Measurements from ENCODE around the gene STAU1.
A peak's percentile ranks its signal among the peaks of the same experiment; 100 is the strongest.
"Not testable (repeated sequence)": the region's sequence is repeated elsewhere in the genome, so short reads cannot be mapped to it uniquely, and the experiment has no call there.

The STAU1 gene, protein sequence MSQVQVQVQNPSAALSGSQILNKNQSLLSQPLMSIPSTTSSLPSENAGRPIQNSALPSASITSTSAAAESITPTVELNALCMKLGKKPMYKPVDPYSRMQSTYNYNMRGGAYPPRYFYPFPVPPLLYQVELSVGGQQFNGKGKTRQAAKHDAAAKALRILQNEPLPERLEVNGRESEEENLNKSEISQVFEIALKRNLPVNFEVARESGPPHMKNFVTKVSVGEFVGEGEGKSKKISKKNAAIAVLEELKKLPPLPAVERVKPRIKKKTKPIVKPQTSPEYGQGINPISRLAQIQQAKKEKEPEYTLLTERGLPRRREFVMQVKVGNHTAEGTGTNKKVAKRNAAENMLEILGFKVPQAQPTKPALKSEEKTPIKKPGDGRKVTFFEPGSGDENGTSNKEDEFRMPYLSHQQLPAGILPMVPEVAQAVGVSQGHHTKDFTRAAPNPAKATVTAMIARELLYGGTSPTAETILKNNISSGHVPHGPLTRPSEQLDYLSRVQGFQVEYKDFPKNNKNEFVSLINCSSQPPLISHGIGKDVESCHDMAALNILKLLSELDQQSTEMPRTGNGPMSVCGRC

DNA sequence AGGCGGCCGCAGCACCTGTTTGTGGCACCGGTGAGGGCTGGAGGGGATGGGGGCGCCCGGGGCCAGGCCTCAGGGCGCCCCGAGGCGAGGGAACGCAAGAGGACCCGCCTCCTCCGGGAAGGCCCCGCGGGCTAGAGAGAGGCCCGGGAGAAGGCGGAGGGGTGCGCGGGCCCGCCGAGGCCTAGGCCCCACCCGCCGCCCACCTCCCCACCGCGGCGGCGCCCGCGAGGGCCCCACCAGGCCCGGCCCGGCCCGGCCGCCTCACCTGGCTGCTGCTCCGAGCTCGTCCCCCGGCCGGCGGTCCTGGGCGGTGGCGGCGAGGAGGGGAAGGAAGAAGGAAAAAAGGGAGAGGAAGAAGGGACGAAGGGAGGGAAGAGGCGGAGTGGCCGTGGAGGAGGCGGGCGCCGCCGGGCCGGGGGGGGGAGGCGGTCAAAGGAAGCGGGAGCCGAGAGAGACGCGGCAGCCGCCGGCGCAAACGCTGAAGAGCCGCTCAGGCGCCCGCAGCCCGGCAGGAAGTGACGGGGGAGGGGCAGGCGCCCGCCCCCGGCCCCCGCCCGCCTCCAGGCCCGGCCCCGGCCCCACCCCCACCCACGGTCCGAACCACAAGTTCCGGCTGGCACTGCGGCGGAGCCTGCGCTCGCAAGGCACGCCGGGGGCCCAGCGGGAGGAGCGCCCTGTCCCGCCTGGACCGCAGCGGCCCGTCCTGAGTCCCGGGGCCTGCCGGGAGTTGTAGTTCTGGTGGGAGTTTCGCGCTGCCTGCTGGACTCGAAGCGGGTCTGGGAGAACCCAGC is at the start of gene STAU1:
TSS of gene STAU1 (minus strand) at position 484 of the 791 bp plus-strand sequence. CDS start 22,133 bp downstream, outside the sequence.
- peak; percentile 96 for DNase-seq (ENCODE audit: low spot score)

DNA sequence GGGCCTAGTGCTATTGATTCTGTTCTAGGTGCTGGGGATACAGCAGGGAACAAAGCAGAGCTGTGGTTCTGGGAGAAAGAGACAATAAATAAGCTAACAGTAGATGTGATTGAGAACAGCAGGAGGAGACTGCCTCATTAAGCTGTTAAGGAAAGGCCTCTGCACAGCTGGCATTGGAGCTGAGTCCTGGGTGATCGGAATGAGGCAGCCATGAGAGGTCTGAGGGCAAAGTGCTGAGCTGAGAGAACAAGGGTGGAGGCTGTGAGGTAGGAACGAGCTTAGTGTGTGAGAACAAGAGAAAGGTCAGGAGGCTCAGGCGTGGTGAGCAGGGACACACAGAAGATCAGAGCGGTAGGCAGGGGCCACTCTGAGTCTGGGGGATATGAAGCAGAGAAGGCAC is 49.4 kb upstream of the STAU1 start:
- DNase-seq (ENCODE audit: low spot score), result no peak

GRCh38 chr20:49236301-49236700 is 48.2 kb upstream of the STAU1 start:
- DNase-seq (ENCODE audit: low spot score), result no peak

GRCh38 chr20:49234831-49235230 is 46.7 kb upstream of the STAU1 start:
- no peak for DNase-seq (ENCODE audit: low spot score)

DNA sequence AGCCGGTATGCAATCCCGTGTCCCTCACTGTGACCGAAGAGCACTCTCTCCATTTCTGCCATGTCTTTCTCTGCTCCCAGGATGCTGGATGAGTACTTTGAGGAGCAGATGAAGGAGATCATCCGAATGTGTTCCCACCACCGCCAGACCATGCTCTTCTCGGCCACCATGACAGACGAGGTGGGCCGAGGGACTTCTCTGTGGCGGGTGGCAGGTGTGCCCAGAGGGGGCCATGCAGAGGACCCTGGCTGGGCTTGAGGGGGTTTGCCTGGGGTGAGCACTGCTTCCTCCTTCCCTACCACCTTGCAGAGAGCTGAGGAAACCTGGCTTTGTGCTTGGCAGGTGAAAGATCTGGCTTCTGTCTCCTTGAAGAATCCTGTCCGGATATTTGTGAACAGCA is 45.1 kb upstream of the STAU1 start:
- no peak for DNase-seq (ENCODE audit: low spot score)

GRCh38 chr20:49231471-49231870 is 43.3 kb upstream of the STAU1 start:
- DNase-seq (ENCODE audit: low spot score), result no peak

DNA sequence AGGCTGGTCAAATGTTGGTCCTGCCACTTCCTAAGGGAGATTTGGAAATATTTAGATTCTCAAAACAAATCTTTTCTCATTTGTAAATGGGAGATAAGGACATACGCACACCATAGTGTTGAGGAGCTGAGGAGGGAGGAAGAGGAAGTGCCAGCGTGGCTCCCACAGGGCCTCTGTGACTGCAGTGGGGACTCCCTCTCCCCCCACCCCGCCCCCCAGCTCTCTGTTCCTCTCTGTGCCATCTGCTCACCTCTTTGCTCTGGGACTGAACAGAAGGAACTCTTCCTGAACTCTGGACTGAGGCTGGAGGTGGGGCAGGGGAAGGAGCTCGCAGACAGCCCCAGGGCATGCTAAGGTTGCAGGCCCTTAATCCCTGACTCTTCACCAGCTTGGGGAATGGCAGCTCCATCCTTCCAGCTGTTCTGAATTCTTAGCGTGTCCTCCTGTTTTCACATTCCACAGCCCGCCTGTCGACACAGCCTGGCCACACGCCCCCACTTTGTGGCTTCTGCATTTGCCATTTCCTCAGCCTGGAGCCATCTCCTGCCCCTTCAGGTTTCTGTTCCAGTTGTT is 42.5 kb upstream of the STAU1 start:
- no peak for DNase-seq (ENCODE audit: low spot score)

GRCh38 chr20:49230021-49230420 is 41.9 kb upstream of the STAU1 start:
- no peak for DNase-seq (ENCODE audit: low spot score)

GRCh38 chr20:49229381-49229780 is 41.2 kb upstream of the STAU1 start:
- DNase-seq (ENCODE audit: low spot score), result no peak

DNA sequence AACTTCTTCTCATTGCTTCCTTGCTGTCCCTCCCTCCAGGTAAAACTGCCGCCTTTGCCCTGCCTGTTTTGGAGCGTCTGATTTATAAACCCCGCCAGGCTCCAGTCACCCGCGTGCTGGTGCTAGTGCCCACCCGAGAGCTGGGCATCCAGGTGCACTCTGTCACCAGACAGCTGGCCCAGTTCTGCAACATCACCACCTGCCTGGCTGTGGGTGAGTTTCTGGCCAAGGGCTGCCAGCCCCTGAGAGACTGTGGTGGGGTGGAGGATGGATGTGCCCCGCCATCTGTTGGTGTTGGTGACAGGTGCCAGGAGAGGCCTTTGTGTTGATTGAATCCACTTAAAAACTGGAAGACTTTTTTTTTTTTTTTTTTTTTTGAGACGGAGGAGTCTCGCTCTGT is 40.5 kb upstream of the STAU1 start:
- DNase-seq (ENCODE audit: low spot score), result no peak

- no peak for DNase-seq (ENCODE audit: low spot score)
Observed at GRCh38 chr20:49225896-49226295, 37.8 kb upstream of the STAU1 start.

DNA sequence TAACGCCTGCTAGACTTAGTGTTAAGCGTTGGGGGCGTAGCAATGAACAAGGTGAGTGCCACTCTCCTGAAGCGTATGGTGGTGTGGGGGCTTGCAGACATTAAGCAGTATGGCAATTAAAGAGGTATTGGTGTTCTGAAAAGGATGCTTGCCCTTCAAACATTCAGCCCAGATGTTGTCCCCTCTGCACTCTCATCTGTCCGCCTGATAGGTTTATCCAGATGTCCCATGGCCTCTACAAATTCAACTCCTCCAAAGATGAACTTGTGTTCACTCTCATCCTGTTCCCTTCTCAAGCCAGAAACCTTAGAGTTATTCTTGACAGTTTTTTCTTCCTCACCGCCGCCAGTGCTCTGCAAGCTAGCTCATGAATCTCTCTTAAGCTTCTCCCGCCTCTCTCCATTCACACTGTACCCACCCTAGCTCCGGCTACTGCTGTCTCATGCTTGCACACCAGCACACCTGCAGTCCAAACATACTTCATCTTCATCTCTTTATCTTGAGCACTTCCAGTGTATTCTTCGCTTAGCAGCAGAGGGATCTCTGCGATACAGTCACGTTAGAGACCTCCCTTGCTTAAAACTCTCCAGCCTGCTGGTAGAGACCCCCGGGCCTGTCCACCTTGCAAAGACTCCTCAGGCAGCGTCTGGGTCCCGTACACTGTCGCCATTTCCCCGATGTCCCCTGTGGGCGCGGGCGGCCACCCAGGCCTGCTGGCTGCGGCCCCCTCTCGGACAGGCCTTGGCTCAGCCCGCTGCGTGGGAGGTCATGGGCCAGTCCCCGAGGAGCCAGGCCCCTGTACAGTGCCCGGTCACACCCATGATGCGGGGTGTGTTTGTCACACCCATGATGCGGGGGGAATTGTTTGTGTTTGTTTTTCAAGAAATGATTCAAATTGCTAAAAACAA is 32.0 kb upstream of the STAU1 start:
- no peak for DNase-seq (ENCODE audit: low spot score)

- peak; percentile 96 for DNase-seq (ENCODE audit: low spot score)
Observed at GRCh38 chr20:49219091-49219923, 31.2 kb upstream of the STAU1 start, which contains the start of gene DDX27. Gene DDX27 (plus strand): TSS chr20:49219416. CDS start chr20:49219449, 33 bp downstream.

GRCh38 chr20:49218739-49219090 is 30.6 kb upstream of the STAU1 start:
- DNase-seq (ENCODE audit: low spot score), result not testable (repeated sequence)

- DNase-seq (ENCODE audit: low spot score), result peak; percentile 91
Observed at GRCh38 chr20:49216991-49217578, 29.0 kb upstream of the STAU1 start.

GRCh38 chr20:49215232-49215631 is 27.1 kb upstream of the STAU1 start:
- no peak for DNase-seq (ENCODE audit: low spot score)

DNA sequence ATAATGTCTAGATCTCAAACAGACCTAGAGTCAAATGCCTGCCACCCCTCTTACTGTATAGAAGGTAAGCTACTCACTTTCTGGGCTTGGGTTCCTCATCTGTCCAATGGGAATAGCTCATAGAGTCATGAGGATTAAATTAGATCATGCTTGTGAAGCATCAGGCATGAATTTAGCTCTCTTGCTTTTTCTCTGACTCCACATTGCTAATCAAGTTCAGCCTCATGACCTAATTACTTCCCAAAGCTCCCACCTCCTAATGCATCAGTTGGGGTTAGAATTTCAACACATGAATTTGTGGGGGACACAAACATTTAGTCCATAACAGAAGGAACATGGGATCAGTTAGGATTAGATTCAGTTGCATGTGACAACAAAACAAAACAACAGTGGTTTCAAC is 26.4 kb upstream of the STAU1 start:
- no peak for DNase-seq (ENCODE audit: low spot score)

DNA sequence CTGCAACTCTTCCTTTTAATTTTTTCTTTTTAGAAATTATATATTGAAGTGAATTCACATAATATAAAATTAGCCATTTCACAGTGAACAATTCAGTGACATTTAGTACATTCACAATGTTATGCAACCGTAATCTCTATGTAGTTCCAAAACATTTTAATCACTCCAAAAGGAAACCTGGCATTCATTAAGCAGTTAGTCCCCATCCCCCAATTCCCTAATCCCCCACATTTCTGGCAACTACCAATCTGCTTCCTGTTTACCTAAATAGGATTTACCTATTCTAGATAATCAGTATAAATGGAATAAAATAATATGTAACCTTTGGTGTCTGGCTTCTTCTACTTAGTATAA is 22.6 kb upstream of the STAU1 start:
- DNase-seq (ENCODE audit: low spot score), result no peak

DNA sequence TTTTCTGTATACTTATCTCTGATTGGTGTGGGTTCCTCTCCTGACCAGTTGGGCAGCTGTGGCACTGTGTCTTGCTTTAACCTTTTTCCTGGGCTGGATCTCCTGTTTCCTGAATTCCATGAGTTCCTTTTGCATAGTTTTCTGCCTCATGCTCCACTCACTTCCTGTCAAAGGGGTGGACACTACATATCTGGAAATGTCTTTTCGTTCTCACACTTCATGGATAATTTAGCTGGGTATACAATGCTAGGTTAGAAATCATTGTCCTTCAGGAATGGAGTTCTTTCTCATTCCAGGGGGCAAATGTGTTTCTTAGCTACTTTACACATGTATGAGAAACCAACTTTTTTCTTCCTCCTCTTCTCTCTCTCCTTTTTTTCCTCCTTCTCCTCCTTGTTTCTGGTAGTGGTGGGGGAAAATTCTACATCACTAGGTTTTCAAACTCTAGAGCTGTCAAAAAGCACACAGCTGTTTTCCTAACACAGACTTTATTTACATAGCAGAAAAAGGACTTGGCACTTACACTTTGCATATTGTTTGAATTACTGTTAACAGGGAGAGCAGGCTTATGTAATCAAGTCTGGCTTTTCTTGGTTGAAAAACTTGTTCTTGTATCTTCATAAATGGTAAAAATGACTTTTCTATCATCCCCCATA is 22.1 kb upstream of the STAU1 start:
- DNase-seq (ENCODE audit: low spot score), result no peak

DNA sequence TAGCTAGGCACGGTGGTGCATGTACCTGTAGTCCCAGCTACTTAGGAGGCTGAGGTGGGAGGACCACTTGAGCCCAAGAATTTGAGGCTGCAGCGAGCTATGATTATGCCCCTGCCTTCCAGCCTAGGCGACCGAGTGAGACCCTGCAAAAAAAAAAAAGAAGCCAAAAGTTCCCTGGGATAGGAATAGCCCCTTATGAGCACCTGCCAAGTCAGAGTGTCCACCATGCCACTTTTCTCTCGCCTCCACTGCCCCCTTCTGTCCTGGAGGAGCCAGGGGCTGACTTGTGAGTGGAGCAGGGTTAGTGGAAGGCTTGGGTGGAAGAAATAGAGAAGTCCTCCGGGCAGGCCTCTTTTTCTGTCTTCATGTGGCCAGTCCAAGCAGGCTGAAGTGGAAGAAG is 18.9 kb upstream of the STAU1 start:
- no peak for DNase-seq (ENCODE audit: low spot score)

All from ecto neural progenitor cell (in vitro differentiated cells).